Activated naive CD8-positive, alpha-beta T cell treated with anti-CD3 and anti-CD28 coated beads for 36 hours (primary cell): Measurements from ENCODE around the gene HSP90AA1. TPM values are rescaled to one million over a fixed set of nuclear protein-coding genes. Genes with fewer than 3 reads are reported as not detected.
A peak's percentile ranks its signal among the peaks of the same experiment; 100 is the strongest.

Experiments used
- DNase-seq: peaks from one replicate; pipeline ENCODE4 v3.0.0; 2021
- H3K27ac Mint-ChIP-seq: one replicate; pipeline ENCODE4 v1.8.0; 2022; ENCODE audit warnings: mild to moderate bottlenecking, moderate library complexity, mixed read lengths
- H3K27me3 Mint-ChIP-seq: one replicate; pipeline ENCODE4 v1.8.0; 2022; ENCODE audit warnings: mild to moderate bottlenecking, mixed read lengths
- H3K36me3 Mint-ChIP-seq: one replicate; pipeline ENCODE4 v1.8.0; 2021; ENCODE audit warnings: mild to moderate bottlenecking, mixed read lengths
- H3K4me1 Mint-ChIP-seq: one replicate; pipeline ENCODE4 v1.8.0; 2021; ENCODE audit warnings: mixed read lengths
- H3K4me3 Mint-ChIP-seq: one replicate; pipeline ENCODE4 v1.8.0; 2022; ENCODE audit warnings: mild to moderate bottlenecking, moderate library complexity, mixed read lengths
- H3K9me3 Mint-ChIP-seq: one replicate; pipeline ENCODE4 v1.8.0; 2022; ENCODE audit warnings: mixed read lengths
- total RNA-seq, 2 experiments: library from RNA; stranded (reverse); gene quantifications; one replicate each; pipeline ENCODE4 v1.2.3, GENCODE V29; 2021

Gene HSP90AA1
- total RNA-seq, 2 experiments from 2014 or later: 1,485 to 1,535 TPM

GRCh38 chr14:102103062-102103695 lies 16.3 kb upstream of the HSP90AA1 start:
- H3K4me3 Mint-ChIP-seq: no peak overlapping the region
- H3K27me3 Mint-ChIP-seq: no peaks in the 10 kb centered on the region
- H3K4me1 Mint-ChIP-seq: no peaks in the 10 kb centered on the region
- DNase-seq: no peak
- H3K27ac Mint-ChIP-seq: no peak overlapping the region
- H3K36me3 Mint-ChIP-seq: no peaks in the 10 kb centered on the region
- no peaks in the 10 kb centered on the region for H3K9me3 Mint-ChIP-seq

GRCh38 chr14:102097441-102098135 lies 10.7 kb upstream of the HSP90AA1 start:
- DNase-seq: no peak
- Mint-ChIP-seq H3K27me3 (no peaks in the 10 kb centered on the region), H3K36me3 (no peaks in the 10 kb centered on the region), H3K4me1 (peaks cover 18% of the 10 kb centered on the region), H3K4me3 (no peak overlapping the region), H3K27ac (no peak overlapping the region), H3K9me3 (no peaks in the 10 kb centered on the region)

GRCh38 chr14:102096569-102097188 lies 9.8 kb upstream of the HSP90AA1 start:
- Mint-ChIP-seq H3K36me3 (no peaks in the 10 kb centered on the region), H3K27ac (no peak overlapping the region), H3K4me1 (peaks cover 18% of the 10 kb centered on the region), H3K9me3 (no peaks in the 10 kb centered on the region), H3K27me3 (no peaks in the 10 kb centered on the region), H3K4me3 (no peak overlapping the region)
- peak; percentile 51 for DNase-seq

GRCh38 chr14:102095871-102096568 lies 9.2 kb upstream of the HSP90AA1 start:
- DNase-seq: no peak
- Mint-ChIP-seq H3K9me3 (no peaks in the 10 kb centered on the region), H3K27me3 (no peaks in the 10 kb centered on the region), H3K36me3 (no peaks in the 10 kb centered on the region), H3K4me1 (peaks cover 18% of the 10 kb centered on the region), H3K27ac (no peak overlapping the region), H3K4me3 (no peak overlapping the region)

- Mint-ChIP-seq H3K4me1 (peaks cover 18% of the 10 kb centered on the region), H3K36me3 (no peaks in the 10 kb centered on the region), H3K4me3 (no peak overlapping the region), H3K27me3 (no peaks in the 10 kb centered on the region), H3K9me3 (no peaks in the 10 kb centered on the region), H3K27ac (no peak overlapping the region)
- DNase-seq: no peak
Measured at GRCh38 chr14:102095231-102095870, 8.5 kb upstream of the HSP90AA1 start.

GRCh38 chr14:102094101-102094500 lies 7.3 kb upstream of the HSP90AA1 start:
- Mint-ChIP-seq H3K4me3 (no peak overlapping the region), H3K27me3 (no peaks in the 10 kb centered on the region), H3K4me1 (peaks cover 24% of the 10 kb centered on the region), H3K36me3 (peaks cover 4% of the 10 kb centered on the region), H3K27ac (no peak overlapping the region), H3K9me3 (no peaks in the 10 kb centered on the region)
- DNase-seq: no peak

GRCh38 chr14:102092806-102093205 lies 6.0 kb upstream of the HSP90AA1 start:
- DNase-seq: no peak
- Mint-ChIP-seq H3K4me1 (peaks cover 33% of the 10 kb centered on the region), H3K27me3 (no peaks in the 10 kb centered on the region), H3K9me3 (no peaks in the 10 kb centered on the region), H3K27ac (no peak overlapping the region), H3K36me3 (peaks cover 7% of the 10 kb centered on the region), H3K4me3 (no peak overlapping the region)

- H3K4me1 Mint-ChIP-seq: peaks cover 23% of the 10 kb centered on the region
- no peak overlapping the region for H3K27ac Mint-ChIP-seq
- DNase-seq: no peak
- no peaks in the 10 kb centered on the region for H3K9me3 Mint-ChIP-seq
- no peak overlapping the region for H3K4me3 Mint-ChIP-seq
- H3K27me3 Mint-ChIP-seq: no peaks in the 10 kb centered on the region
- H3K36me3 Mint-ChIP-seq: peaks cover 14% of the 10 kb centered on the region
Measured at GRCh38 chr14:102090713-102091112, 3.9 kb upstream of the HSP90AA1 start.

GRCh38 chr14:102089621-102090343 lies 2.9 kb upstream of the HSP90AA1 start:
- H3K36me3 Mint-ChIP-seq: peaks cover 23% of the 10 kb centered on the region
- H3K9me3 Mint-ChIP-seq: no peaks in the 10 kb centered on the region
- H3K4me1 Mint-ChIP-seq: peaks cover 20% of the 10 kb centered on the region
- H3K4me3 Mint-ChIP-seq: peak overlapping the region; percentile 95
- peak overlapping the region; percentile 99 for H3K27ac Mint-ChIP-seq
- DNase-seq: no peak
- H3K27me3 Mint-ChIP-seq: no peaks in the 10 kb centered on the region

- Mint-ChIP-seq H3K9me3 (no peaks in the 10 kb centered on the region), H3K36me3 (peaks cover 39% of the 10 kb centered on the region), H3K27ac (peak overlapping the region; percentile 99), H3K27me3 (no peaks in the 10 kb centered on the region), H3K4me1 (peaks cover 35% of the 10 kb centered on the region), H3K4me3 (peak overlapping the region; percentile 95)
- peak; percentile 74 for DNase-seq
Measured at GRCh38 chr14:102088012-102088792, 1.4 kb upstream of the HSP90AA1 start.

GRCh38 chr14:102087762-102088011 lies 843 bp upstream of the HSP90AA1 start:
- Mint-ChIP-seq H3K27ac (peak overlapping the region; percentile 99), H3K4me3 (peak overlapping the region; percentile 95), H3K9me3 (no peaks in the 10 kb centered on the region), H3K27me3 (no peaks in the 10 kb centered on the region), H3K36me3 (peaks cover 44% of the 10 kb centered on the region), H3K4me1 (peaks cover 39% of the 10 kb centered on the region)
- peak; percentile 40 for DNase-seq

- peak overlapping the region; percentile 89 for H3K27ac Mint-ChIP-seq
- H3K27me3 Mint-ChIP-seq: no peaks in the 10 kb centered on the region
- no peak for DNase-seq
- H3K36me3 Mint-ChIP-seq: peaks cover 55% of the 10 kb centered on the region
- H3K9me3 Mint-ChIP-seq: no peaks in the 10 kb centered on the region
- peaks cover 50% of the 10 kb centered on the region for H3K4me1 Mint-ChIP-seq
- H3K4me3 Mint-ChIP-seq: peak overlapping the region; percentile 82
Measured at GRCh38 chr14:102086709-102086971, 204 bp downstream of the HSP90AA1 start.

GRCh38 chr14:102085948-102086708 lies 716 bp downstream of the HSP90AA1 start:
- Mint-ChIP-seq H3K4me3 (peak overlapping the region; percentile 85), H3K36me3 (peaks cover 59% of the 10 kb centered on the region), H3K9me3 (no peaks in the 10 kb centered on the region), H3K27ac (peak overlapping the region; percentile 93), H3K27me3 (no peaks in the 10 kb centered on the region), H3K4me1 (peaks cover 53% of the 10 kb centered on the region)
- peak; percentile 72 for DNase-seq
